Measurements from ENCODE around the gene ASF1A.
A peak's percentile ranks its signal among the peaks of the same experiment; 100 is the strongest.

The ASF1A gene

DNA sequence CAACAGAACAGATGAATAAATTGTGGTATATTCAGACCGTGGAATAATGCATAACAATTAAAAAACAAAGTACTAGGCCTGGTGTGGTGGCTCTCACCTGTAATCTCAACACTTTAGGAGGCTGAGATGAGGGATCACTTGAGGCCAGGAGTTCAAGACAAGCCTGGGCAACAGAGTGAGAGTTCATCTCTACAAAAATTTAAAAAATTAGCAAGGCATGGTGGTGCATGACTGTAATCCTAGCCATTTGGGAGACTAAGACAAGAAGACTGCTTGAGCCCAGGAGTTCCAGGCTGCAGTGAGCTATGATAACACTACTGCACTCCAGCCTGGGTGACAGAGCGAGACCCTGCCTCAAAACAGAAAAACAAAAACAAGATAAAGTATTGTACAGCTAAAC lies 16.1 kb upstream of the ASF1A start:
- no peak overlapping the region for H3K27ac ChIP-seq
- DNase-seq (ENCODE audit: low read depth, low spot score), result no peak

DNA sequence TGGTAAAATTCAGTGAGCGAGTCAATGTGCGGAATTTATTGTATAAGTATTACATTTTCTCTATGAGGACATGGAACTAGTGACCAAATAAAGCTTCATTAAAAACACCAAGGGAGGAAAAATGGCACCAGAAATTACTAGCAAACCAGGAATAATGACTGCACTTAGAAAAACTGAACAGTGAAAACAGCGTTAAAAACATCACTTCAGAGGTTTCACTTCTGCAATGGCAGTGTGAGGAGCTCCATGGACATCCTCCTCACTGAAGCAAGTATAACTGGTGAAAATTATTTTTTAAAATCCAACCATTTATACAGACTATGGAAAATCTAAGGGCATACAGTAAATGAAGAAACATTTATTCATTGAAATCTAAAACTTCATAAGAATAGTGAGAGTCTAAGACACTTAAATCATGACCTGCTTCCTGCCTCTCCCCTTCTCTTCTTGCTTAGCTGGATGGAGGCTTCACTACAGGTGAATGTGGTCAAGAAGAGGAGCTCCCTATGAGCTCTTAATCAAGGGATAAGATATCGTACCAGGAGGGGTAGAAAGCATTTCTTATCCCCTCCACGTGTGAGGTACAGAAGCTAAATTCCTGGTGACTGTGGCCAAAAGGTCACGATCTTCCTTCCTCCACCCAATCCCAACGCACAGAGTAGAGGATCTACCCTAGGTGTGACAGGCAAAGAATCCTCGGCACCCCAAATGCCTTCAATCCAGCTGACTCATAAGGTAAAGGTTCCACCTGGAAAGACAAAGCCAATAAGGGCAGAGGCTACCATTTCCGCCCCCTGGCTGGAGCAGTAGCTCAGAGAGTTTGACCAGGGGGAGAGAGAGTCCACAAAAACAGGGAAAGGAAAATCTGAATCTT lies 12.3 kb upstream of the ASF1A start:
- H3K27ac ChIP-seq, result no peak overlapping the region
- no peak for DNase-seq (ENCODE audit: low read depth, low spot score)

DNA sequence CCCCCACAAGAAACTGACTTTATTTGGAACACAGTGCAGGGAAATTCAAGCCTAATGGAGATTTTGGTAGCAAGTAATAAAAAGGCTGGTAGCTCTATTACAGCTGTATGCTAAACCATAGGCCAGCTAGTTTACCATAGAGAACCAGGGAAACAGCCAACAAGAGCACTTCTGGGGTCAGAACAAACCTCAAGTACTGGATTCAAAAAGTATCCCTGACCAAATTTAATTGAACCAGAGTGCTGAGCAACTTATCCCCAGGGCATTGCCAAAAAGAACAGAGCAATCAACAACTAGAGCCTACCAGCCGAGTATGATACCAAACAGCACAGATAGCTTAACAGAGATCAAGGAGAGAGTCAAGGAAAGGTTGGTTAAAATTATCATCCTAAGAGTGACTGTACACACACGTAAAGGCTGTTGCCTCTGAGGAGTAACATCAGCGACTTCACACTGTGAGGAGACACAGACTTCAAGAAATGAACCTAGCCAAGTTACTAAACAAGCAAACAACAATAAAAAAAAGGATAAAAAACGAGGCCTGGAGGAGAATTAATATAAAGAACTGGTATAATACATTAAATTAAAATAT lies 11.5 kb upstream of the ASF1A start:
- no peak for DNase-seq (ENCODE audit: low read depth, low spot score)
- no peak overlapping the region for H3K27ac ChIP-seq

DNA sequence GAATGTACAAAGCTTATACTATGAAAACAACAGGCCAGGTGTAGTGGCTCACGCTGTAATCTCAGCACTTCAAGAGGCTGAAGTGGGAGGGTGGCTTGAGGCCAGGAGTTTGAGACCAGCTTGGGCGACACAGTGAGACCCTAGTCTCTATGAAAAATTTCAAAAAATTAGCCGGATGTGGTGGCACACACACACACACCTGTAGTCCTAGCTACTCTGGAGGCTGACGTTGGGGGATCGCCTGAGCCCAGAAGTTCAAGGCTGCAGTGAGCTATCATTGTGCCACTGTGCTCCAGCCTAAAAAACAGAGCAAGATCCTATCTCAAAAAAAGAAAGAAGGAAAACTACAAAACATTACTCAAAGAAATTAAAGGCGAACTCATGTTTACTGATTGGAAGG lies 7.3 kb upstream of the ASF1A start:
- DNase-seq (ENCODE audit: low read depth, low spot score), result no peak
- no peak overlapping the region for H3K27ac ChIP-seq

DNA sequence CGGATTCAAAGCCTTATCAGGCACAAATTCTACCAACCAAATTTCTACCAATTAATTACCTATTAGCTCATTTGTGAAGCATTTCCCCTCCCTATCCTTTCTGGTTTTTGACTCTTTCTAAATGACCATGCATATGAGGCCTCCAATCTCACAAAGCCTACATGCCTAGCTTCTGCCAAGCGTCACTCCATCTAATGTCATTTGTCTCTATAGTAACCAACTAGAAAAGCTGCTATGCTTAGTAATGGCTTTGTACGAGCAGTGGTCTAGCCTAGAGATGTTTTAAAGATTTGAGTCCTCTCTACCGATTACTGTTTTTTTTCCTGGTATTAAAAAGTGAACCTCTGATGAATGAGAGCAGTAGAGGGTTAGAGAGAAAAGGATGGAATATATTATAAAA lies 4.8 kb upstream of the ASF1A start:
- DNase-seq (ENCODE audit: low read depth, low spot score), result no peak
- H3K27ac ChIP-seq, result no peak overlapping the region

DNA sequence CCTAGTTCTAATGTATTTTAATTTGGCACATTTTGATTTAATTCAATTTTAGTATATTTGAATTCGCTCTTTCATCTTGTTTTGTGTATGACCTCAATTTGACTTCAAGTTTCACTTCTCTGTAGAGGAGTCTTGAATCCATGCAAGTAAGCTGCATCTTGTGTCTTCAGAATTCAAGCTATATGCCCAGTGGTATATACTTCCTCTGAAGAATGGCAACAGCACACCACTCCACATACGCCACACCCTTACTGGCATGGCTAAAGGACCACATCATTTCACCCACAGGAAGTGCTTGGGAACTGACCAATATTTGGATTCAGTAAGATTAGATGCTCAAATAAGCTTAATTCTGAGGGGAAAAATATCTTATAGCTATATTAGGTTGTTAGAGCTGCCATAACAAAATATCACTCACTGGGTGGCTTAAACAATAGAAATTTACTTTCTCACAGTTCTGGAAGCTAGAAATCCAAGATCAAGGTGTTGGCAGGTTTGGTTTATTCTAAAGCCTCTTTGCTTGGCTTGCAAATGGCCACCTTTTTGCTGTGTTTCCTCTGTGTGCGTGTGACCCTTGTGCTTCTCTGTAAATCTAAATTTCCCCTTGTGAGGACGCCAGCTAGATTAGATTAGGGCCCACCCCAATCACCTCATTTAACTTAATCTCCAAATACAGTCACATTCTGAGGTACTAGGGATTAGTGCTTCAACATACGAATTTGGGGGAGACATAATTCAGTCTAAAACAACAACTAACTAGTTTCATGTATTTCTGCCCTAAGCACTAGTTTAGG lies 2.8 kb upstream of the ASF1A start:
- no peak for DNase-seq (ENCODE audit: low read depth, low spot score)
- no peak overlapping the region for H3K27ac ChIP-seq

DNA sequence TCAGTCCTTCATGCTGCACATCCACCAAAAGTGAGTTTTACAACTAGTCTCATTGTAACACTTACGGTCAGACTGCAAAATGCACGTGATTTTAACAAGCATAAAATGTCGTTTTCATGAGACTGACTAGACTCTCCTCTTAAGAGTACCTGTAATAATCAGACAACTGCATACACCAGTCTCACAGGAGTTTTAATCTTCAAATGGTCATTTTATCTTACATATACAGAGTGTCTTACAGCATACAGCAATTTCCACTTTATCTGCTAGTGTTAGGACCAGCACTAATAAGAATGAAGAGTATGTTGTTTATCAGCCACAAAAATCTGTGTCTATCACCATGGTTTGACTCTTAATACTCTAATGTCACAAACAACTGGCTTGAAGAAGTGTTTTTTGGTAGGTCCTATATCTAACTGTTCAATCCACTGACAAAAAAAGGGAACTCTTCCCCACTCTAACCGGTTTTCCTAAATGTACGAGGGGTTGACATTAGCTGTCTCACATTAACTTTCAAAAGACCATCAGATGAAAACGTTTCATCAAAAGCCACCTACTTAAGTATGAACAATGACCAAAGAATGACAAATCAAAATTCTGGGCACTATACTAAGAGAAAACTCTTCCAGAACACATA lies 1.5 kb upstream of the ASF1A start:
- no peak for DNase-seq (ENCODE audit: low read depth, low spot score)

DNA sequence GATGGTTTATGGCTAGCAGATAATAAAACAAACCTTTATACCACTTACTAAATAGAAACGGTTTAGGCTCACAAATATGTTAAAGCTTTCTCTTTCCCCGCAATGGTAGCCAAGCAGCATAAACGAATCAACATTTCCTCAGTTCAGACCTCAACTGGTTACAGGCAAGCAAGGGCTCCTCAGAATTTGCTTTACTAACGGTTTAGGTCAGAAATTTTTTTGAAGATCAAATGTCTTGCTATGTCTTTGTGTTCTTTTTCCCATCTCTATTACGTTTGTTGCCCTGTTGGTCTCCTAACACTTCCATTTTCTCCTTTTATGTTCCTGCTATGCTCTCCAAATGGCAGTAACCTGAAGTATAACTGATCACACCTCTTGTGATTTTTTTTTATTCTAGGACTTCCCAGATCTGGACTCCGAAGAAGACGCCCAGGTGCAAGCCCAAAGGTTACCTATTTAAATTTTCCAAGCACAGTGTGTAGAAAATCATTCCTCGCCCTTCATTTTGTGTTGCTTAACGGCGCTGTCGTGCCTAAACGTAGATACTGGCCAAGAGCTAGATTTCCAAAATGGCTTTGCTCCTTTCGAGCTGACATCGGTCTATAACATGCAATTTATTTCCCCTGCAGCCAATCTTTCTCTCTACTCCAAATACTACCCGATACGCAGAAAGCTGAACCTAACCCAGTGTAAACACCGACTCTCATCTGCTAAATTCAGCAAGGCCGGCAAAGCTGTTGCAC lies 717 bp upstream of the ASF1A start:
- H3K27ac ChIP-seq, result peak overlapping the region; percentile 92
- no peak for DNase-seq (ENCODE audit: low read depth, low spot score)

More for the DNA sequence above, 1.5 kb upstream of the ASF1A start:
- H3K27ac ChIP-seq, result peak overlapping the region; percentile 92

DNA sequence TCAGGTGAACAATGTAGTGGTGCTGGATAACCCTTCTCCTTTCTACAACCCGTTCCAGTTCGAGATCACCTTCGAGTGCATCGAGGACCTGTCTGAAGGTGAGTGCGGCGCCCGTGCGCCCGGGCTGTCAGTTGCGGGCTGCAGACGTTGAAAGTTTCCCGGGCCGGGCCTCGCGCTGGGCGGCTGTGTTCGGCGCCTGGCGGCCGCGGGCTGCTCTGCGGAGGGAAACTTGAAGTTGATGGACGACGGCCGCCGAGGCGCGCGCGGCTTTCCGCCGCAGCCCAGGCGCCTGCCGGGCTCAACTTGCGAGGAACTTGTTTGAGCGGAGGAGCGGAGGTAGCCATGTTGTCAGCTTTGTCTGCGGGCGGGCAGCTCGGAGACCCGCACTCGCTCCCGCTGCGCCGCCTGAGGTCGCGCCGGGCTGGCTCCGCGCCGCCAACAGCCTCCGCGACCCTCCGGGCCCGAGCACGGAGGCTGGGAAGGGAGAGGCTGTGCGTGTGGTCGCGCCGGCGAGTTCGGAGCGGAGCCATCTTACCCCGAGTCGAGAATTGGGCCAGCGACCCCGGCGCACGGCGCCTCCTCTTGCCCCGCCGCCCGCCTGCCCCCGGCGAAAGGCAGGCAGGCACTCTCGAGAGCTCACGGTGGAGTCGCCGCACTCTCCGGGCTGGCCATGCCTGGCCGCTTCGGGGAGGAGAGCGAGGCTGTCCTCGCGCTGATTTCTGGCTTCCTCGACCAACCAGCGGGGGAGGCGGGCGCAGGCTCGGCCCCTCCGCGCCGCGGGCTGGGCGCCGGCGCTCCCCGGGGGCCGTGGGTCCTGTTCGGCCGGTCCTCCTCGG lies 691 bp downstream of the ASF1A start:
- peak overlapping the region; percentile 92 for H3K27ac ChIP-seq
- DNase-seq (ENCODE audit: low read depth, low spot score), result no peak

DNA sequence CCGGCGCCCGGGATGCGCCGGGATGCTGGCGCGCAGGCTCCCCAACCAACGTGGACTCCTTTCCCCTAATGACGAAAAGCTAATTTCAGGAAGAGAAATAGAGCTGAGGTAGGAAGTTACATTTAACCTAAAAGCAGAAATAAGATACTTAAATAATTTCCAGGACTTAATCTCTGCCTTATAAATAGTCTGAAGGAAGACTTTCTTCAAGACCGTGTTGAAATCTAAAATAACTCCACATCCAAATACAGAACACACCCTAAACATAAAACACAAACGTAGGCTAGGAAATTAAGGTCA lies 1.3 kb downstream of the ASF1A start:
- no peak for DNase-seq (ENCODE audit: low read depth, low spot score)
- H3K27ac ChIP-seq, result peak overlapping the region; percentile 92

DNA sequence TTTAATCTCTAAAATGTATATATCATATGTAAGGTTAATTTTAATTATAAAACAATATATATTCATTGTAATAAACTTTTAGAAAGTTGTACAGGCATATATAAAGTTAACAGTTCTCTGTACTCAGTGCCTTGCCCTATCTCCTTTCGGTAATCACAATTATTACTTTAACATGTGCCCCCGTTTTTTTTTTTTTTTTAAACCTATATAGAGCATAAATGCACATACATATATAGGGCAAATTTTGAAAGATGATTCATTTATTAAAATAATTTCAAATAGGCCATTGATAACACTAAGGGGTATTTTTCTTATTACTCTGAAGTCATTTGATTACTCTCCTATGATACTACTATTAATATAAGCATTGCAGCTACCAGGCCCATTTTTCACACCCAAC lies 1.9 kb downstream of the ASF1A start:
- no peak for DNase-seq (ENCODE audit: low read depth, low spot score)
- peak overlapping the region; percentile 92 for H3K27ac ChIP-seq

DNA sequence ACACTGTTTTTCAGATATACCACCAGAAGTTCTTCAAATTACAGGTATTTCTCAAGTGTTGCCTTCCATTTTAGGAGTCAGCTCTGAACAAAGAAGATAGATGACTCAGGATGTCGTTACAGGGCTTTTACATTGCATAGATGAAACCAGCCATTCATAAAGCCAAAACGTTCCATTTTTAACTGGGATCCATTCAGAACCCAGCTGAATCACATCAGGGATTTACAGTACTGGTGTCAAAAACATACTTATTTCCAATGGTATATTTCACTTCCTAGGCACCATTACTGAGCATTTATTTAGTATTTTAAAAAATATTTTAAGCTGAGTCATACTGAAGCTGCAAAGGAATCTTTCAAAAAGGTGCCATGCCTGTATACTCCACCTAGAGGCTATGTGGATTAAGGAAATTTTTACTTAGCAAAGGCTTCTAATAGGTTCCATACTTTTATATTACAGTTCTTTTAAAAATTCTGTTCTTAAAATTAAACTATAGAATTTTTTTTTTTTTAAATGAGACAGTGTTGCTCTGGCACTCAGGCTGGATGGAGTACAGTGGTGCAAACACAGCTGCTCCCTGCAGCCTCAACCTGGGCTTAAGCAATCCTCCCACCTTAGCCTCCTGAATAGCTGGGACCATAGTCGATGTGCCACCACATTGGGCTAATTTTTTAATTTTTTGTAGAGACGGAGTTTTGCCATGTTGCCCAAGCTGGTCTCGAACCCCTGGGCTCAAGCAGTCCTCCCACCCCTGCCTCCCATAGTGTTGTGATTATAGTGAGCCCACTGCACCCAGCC lies 2.6 kb downstream of the ASF1A start:
- DNase-seq (ENCODE audit: low read depth, low spot score), result peak; percentile 33
- H3K27ac ChIP-seq, result peak overlapping the region; percentile 92

DNA sequence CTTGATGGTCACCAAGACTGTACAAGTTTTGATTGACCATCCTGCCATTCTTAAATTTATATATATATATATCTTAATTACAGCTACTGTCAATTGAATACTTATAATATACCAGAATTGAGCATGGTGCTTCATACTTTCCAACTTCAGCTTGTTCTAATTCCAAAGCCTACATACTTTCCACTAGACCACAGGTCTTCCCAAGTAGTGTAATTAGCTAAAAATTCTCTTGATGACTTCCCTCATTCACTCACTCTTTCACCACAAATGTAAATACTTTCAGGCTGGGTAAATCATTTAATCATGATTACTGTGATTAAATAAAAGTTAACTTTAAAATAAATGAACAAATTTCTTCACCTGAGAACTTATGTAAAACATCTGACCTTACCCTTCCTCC lies 3.4 kb downstream of the ASF1A start:
- no peak for DNase-seq (ENCODE audit: low read depth, low spot score)
- peak overlapping the region; percentile 92 for H3K27ac ChIP-seq

DNA sequence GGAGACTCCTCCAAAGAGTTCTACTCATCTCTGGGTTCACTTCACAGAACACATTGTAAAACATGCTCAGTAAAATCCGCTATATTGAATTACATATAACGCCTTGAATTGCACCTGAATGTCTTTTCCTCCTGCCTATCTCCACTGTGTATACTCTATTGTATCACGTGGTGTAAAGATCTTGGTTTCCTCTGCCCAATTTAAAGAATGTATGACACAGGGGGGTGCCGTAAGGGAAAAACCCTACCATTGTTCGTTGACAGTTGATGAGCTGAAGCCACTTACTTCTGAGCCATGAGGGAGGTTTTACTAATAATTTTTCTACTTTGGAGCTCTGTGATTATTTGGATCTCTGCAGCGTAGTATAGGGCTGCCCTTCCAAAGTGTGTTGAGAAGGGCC lies 6.0 kb downstream of the ASF1A start:
- H3K27ac ChIP-seq, result no peak overlapping the region
- no peak for DNase-seq (ENCODE audit: low read depth, low spot score)

DNA sequence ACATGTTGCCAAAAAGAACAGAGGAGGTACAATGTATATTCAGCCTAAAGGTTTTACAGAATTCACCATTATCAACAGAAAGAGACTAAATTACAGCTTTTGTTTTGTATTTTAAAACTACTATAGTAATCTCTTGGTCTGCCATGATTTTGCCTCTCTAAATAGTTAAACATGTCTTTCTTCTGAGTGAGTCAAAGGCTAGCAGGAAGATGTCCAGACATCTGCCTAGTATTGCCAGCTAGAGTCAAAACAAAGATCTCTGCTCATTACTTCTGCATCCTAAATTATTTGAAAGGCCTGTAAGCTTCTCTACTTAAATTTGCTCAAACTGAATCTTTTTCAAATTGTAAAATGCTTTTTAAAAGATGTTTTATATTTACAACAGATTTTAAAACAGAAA lies 8.8 kb downstream of the ASF1A start:
- DNase-seq (ENCODE audit: low read depth, low spot score), result no peak

DNA sequence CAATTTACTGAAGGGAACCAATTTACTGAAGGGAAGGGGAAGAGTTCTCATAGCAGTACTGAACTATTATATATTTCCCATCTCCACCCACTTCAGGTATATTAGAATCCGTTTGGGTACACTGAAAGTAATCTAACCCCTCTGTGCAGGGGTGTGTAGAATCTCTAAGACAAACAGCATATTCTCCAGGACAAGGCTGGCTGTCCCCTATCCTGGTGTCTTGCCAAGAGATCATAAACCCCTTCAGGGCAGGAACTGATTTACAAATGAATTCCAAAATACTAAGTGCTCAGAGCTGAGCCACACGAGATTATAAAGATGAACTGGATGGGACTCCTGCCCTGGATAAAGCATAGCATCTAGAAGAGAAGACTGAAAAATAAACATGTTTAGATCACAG lies 9.2 kb downstream of the ASF1A start:
- H3K27ac ChIP-seq, result peak overlapping the region; percentile 72
- DNase-seq (ENCODE audit: low read depth, low spot score), result no peak

More for the DNA sequence above, 8.8 kb downstream of the ASF1A start:
- H3K27ac ChIP-seq, result peak overlapping the region; percentile 72

DNA sequence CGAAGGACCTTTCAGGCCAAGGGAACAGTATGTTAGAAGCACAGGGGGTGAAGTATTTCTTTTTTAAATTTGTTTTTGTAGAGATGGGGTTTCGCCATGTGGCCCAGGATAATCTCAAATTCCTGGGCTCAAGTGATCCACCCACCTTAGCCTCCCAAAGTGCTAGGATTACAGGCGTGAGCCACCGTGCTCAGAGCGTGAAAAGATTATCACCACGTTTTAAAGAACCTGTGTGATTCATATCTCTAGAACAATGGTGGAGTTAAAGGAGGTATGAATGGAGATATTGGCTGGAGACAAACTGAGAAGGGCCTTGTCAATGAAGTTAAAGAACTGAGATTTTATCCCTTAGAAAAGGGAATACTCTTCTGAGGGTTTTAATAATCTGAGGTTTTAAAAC lies 9.7 kb downstream of the ASF1A start:
- H3K27ac ChIP-seq, result peak overlapping the region; percentile 72
- DNase-seq (ENCODE audit: low read depth, low spot score), result no peak

DNA sequence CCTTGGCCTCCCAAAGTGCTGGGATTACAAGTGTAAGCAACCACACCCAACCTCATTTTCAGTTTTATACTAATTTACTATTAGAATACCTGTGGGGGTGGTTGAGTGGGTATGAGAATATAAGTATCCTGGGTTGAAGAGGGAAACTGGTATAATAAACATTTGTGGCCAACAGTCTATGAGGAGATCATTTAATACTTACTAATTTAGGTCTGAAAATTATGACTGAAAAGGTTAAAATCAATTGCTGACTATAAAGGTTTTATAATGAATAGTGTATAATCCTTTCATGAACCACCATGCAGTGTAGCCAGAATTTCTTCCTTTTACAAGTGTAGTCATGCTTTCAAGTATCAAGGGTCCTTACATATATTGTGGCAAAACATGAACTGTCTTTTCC lies 11.1 kb downstream of the ASF1A start:
- no peak for DNase-seq (ENCODE audit: low read depth, low spot score)
- H3K27ac ChIP-seq, result no peak overlapping the region

DNA sequence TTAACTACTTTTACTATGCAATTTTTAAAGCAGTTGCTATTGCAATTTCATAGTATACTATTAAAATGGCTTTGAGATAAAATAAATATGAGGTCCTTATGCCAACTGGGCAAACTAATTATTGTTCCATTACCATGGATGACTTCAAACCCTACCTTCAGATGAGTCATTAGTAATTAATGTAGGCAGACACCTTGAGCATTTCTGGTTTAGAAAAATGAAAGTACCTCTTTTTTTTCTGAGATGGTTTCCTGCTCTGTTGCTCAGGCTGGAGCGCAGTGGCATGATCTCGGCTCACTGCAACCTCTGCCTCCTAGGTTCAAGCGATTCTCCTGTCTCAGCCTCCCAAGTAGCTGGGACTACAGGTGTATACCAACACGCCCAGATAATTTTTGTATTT lies 11.9 kb downstream of the ASF1A start:
- no peak for DNase-seq (ENCODE audit: low read depth, low spot score)
- H3K27ac ChIP-seq, result no peak overlapping the region

Measured in epithelial cell of prostate (primary cell).